ENCODE results near the gene RERE. TPM values are rescaled to one million over a fixed set of nuclear protein-coding genes. Genes with fewer than 3 reads are reported as not detected.

The RERE gene
- total RNA-seq, 1 experiment from 2014 or later, result 40.6 TPM

- TF ChIP-seq REST (IDR thresholded peaks at IDR 0.05; ENCODE audit: low read depth) (no peak), ZFX (IDR thresholded peaks at IDR 0.05) (no peak), EZH2 (IDR thresholded peaks at IDR 0.05) (no peak), MAX (IDR thresholded peaks at IDR 0.05) (no peak)
Measured at GRCh38 chr1:8364528-8365442, 452.7 kb downstream of the RERE start (continued).

GRCh38 chr1:8363767-8364301 is 453.6 kb downstream of the RERE start:
- DNase-seq (ENCODE audit: low read depth, low spot score), result no peak
- RAD21 ChIA-PET (ENCODE audit: low non-redundant PET in 1 of 2, low total read pairs in 2 of 2, uncharacterized antibody in 2 of 2, unreplicated experiment in 2 of 2), result no interaction called here
- H3K27me3 ChIP-seq (ENCODE audit: insufficient read depth, low read length), result no peaks in the 10 kb centered on the region
- no peaks in the 10 kb centered on the region for H3K9me2 ChIP-seq (ENCODE audit: insufficient read depth)
- H2AFZ ChIP-seq (ENCODE audit: low read depth, low read length, poor library complexity, severe bottlenecking), result no peak overlapping the region
- POLR2A ChIA-PET, result no interaction called here
- no peaks in the 10 kb centered on the region for H3K9me3 ChIP-seq (ENCODE audit: control insufficient read depth in 1 of 2, insufficient read depth in 1 of 2, low read depth in 1 of 2, low read length in 2 of 2)
- intact Hi-C loops (cut with micrococcal nuclease), result no loop called here
- no peak overlapping the region for H3K4me2 ChIP-seq (ENCODE audit: low read length)
- H4K20me1 ChIP-seq (ENCODE audit: insufficient read depth), result no peaks in the 10 kb centered on the region
- H3K79me2 ChIP-seq (ENCODE audit: insufficient read depth, low read length), result no peaks in the 10 kb centered on the region; the same call in 1 of the 2 replicates
- no peak overlapping the region for H3K9ac ChIP-seq (ENCODE audit: low read length)
- CTCF ChIA-PET, result no interaction called here
- peaks cover 0 to 7% of the 10 kb centered on the region in 2 experiments; a peak in 1 of 4 replicates for H3K36me3 ChIP-seq (ENCODE audit: control insufficient read depth in 1 of 2, insufficient read depth in 2 of 2, low read length in 2 of 2)
- no peaks in the 10 kb centered on the region for H3K4me1 ChIP-seq (ENCODE audit: control insufficient read depth in 1 of 2, insufficient read depth in 2 of 2, low read length in 2 of 2)
- TF ChIP-seq EZH2 (IDR thresholded peaks at IDR 0.05) (no peak), ZFX (IDR thresholded peaks at IDR 0.05) (no peak), JUND (IDR thresholded peaks at IDR 0.05) (no peak), EZH2phosphoT487 (IDR thresholded peaks at IDR 0.05; ENCODE audit: borderline replicate concordance) (no peak), FOSL1 (IDR thresholded peaks at IDR 0.05; ENCODE audit: low read depth) (no peak), ELF1 (IDR thresholded peaks at IDR 0.05; ENCODE audit: borderline replicate concordance, low read depth) (no peak), SRF (IDR thresholded peaks at IDR 0.05; ENCODE audit: low read depth) (no peak), TCF7L2 (IDR thresholded peaks at IDR 0.05; ENCODE audit: borderline replicate concordance, extremely low read depth, insufficient read depth, insufficient read length) (no peak)
- no peak overlapping the region for H3K27ac ChIP-seq (ENCODE audit: low read depth, low read length)
- H3K4me3 ChIP-seq (replicated peaks in 1 of 2; ENCODE audit: low read depth in 1 of 2, low read length in 2 of 2), result no peak overlapping the region
- no TSS peak for BruUV-seq (replicated peaks)
- ATAC-seq, result no peak
